ENCODE data around the gene KATNB1.

- TF ChIP-seq SUZ12 (IDR thresholded peaks at IDR 0.05) (no peak), FOXK2 (IDR thresholded peaks at IDR 0.05) (no peak), HDGF (IDR thresholded peaks at IDR 0.05; ENCODE audit: borderline replicate concordance) (no peak), BHLHE40 (IDR thresholded peaks at IDR 0.05; ENCODE audit: borderline replicate concordance) (no peak), ELF4 (IDR thresholded peaks at IDR 0.05) (no peak), PKNOX1 (IDR thresholded peaks at IDR 0.05) (no peak), SP1 (IDR thresholded peaks at IDR 0.05) (no peak), FOXA1 (IDR thresholded peaks at IDR 0.05) (no peak), ZNF384 (IDR thresholded peaks at IDR 0.05) (no peak), TARDBP (IDR thresholded peaks at IDR 0.05) (no peak)
These were observed 20.3 kb downstream of the KATNB1 start for GRCh38 chr16:57755726-57756423.

Measured in HEK293T (cell line).